GM18517 (cell line): Measurements from ENCODE around the gene AIP.

Experiments used
- ATAC-seq: cut with Tn5 transposase; IDR thresholded peaks from one replicate; pipeline ENCODE4 v1.9.1; 2021; ENCODE audit warnings: mild to moderate bottlenecking, moderate library complexity; ENCODE audit not compliant: unreplicated experiment

AIP gene

GRCh38 chr11:67492801-67493547 lies 10.1 kb downstream of the AIP start:
- no peak for ATAC-seq

GRCh38 chr11:67493548-67494370 lies 10.9 kb downstream of the AIP start:
- ATAC-seq, result no peak

DNA sequence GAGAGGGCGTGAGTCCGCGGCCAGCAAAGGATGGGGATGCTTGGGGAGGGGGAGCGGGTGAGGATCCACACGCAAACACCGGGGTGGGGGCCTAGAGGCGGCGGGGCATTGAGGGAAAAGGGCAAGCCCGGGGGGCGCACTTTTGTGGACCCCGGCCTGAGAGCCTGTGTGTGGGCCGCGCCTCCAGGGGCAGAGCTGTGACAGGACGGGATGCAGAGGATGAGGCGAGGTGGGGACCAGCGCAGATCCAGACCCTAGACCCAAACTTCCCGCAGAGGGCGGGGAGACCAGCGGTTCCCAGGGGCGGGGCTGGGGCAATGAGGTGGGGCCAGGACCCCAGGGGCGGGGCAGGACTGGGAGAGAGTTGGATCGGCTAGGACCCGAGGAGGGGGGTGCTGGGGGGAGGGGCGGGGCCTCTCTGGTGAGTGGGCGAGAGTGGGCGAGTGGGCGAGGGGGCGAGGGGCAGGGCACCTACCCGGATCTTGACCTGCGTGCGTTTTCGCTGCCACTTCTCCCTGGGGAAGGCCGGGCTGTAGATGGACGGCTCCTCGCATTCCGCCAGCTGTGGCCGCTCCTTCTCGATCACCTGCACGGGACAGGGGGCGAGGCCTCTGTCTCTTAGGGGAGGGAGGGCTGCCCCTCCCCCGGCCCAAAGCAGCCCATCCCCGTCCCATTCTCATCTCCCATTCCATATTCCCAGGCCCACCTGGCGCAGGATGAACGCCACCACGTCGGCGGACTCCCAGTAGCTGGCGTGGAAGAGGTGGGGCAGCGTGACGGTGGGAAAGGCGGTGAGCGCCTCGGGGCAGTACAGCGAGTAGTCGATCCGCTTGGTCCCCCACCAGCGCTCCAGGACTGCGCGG lies 11.8 kb downstream of the AIP start:
- no peak for ATAC-seq

DNA sequence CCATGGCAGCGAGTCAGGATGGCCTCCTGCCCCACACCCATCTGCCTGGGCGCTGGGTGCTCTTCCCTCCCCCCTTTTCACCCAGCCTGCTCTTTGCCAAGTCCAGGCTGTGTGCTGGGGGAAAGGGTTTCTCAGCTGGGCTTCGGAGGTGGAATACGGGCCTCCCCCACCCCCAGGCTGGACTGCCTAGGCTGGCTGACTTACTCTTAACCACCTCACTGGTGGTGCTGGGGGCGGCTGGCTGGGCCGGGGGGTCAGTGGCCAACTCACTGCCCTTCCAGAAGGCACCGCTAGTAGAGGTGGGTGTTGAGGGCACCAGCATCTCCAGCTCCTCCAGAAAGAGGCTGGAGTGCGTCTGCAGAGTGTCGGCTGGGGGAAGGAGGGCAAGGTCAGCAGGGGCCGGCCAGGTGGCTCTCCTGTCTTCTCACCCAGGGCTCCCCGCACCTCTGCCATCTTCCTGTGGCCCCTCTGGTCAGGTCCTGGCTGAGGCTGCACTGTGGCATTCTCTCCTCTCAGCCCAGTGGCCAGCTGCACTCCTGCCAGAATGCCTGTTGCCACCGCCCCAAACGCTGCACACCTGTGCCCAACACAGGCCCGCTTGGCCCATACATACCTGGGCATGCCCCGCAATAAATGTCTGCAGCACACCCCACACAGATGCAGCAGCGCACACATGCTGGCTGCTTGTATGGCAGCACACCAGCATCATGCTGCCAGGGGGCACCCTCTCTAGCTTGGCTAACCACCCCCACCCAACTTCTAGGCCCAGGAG lies 12.6 kb downstream of the AIP start:
- no peak for ATAC-seq

DNA sequence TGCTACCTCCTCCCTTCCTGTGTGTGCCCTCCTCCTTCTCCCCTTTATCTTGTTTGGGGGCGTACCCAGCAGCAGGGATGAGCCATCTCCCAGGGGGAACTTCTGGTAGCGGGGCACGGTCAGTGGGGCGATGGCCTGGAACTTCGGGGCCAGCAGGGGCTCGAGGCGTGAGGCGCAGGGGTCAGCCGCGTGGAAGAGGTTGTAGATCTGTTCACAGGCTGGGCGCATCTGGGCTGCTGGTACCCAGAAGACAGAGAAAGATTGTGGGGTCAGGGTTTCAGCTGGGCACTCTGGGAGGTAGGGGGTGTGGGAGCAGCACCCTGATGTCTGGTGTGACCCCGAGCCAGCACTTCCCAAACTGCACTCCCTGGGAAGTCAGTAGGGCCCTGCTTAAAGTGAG lies 13.3 kb downstream of the AIP start:
- ATAC-seq, result no peak

- no peak for ATAC-seq
These were observed 14.9 kb downstream of the AIP start for GRCh38 chr11:67497656-67498291.

DNA sequence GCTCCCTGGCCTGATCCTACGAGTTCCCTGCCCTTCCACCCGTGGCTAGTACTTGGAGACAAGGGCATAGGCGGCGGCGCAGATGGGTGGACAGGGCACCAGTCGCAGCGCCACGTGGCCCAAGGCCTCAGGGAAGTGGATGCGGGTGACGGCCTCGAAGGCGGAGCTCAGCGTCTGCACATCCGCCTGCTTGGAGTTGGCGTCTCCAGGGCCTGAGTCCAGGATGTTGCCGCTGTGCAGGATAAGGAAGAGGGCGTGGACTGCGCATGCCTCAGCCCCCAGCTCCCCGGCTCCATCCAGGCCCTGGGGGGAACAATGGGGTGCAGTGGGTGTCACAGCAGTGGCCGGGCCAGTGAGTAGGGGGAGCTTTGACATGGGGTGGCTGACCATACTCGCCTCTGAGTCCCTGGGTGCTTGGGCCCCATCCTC lies 15.7 kb downstream of the AIP start:
- no peak for ATAC-seq

GRCh38 chr11:67499808-67500483 lies 17.1 kb downstream of the AIP start:
- ATAC-seq, result no peak

DNA sequence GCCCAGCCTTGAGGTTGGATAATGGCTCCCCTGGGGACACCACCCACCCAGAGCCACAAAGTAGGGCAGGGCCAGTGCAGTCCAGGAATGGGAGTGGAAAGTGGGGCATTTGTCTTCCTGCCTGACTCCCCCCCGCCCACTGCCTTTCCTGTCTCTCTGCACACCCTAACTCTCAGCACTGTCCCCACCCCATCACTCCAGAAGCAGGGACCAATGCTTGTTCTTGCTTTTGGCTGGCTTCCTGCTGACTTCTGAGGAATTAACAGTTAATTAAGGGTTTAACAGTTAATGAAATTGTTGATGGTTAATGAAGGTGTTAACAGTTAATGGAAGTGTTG lies 17.6 kb downstream of the AIP start:
- ATAC-seq, result no peak

DNA sequence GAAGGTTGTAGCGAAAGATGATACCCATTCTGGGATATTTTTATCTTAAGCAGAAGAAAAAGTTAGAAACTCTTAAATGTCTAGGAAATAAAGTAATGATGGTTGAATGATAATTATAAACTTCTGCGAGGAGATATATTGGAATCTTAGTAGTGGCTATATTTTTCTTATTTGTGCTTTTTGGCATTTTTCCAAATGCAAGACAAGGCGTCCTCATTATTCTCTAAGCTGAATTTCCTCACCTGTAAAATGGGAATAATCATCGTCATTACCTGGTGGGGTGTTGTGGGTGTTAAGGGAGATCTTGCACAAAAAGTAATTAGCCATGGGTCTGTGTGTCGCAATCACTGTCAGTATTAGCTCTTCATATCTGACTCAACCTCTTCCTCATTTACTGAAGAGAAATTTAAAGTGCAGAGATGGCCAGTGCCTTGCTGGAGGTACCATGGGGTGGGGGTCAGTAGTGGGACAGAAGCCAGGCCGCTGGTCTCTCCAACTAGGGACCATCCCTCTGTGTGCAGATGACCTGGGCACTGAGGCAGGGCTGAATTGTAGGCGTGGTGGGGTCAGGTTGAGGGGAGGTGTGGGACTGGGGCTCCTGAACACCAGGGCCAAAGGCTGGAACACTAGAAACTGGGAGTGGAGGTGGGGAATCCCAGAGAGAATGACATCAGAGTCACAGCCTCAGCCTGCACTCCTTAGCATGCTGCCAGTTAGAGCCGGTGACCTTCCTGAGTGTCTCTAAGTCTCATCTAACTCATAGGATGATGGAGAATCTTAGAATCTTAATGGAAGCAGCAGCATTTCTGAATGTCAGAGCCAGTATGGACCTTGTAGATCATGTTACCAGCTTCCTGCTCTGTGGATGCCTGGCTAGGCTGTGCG lies 18.2 kb downstream of the AIP start:
- ATAC-seq, result no peak

DNA sequence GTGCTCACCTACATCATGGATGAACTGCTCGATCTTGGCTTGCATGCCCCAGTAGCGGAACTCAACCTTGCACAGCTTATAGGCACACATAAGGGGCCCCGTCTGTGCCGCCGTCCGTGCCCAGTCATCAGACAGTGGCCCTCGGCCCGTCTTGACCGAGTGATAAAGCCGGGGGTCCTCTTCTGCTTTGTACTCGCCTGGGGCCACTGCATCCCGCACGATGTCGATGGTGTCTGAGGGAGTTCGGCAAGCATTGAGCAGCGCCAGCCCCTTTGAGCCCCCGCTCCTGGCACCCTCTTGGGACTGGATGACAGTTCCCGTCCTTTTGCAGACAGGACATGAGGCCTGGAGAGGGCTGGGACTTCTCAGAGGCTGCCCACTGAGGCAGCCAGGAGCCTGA lies 19.0 kb downstream of the AIP start:
- no peak for ATAC-seq

DNA sequence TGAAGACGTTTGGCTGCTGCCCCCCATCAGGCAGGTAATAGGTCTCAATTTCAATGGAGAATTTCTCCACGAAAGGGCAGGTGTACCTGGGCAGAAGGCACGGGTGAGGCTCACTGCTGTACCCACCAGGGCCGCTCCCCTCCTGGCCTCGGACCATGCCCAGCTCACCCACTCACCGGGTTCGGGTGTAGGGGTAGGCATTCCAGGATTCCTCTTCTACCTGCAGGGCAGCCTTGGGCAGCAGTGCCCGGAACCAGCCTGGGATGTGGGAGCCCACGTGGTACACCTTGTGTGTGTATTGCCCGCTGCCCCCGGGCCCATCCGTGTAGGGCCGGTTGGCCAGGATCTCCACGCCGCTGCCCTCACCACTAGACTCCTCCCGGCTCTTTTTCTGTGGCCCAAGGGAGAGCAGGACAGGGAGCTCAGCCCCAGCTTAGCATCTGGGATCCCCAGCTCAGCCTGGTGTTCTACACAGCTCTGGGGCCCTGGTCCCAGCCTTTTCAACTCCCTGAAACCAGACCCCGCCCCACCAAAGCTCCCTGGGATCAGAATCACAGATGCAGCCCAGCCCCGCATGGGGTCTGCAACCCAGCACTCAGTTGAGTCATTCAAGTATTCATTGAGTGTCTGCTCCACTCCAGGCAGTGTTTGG lies 19.6 kb downstream of the AIP start:
- ATAC-seq, result no peak

- ATAC-seq, result no peak
These were observed 20.5 kb downstream of the AIP start for GRCh38 chr11:67503119-67504004.

- no peak for ATAC-seq
These were observed 21.5 kb downstream of the AIP start for GRCh38 chr11:67504005-67504949.

DNA sequence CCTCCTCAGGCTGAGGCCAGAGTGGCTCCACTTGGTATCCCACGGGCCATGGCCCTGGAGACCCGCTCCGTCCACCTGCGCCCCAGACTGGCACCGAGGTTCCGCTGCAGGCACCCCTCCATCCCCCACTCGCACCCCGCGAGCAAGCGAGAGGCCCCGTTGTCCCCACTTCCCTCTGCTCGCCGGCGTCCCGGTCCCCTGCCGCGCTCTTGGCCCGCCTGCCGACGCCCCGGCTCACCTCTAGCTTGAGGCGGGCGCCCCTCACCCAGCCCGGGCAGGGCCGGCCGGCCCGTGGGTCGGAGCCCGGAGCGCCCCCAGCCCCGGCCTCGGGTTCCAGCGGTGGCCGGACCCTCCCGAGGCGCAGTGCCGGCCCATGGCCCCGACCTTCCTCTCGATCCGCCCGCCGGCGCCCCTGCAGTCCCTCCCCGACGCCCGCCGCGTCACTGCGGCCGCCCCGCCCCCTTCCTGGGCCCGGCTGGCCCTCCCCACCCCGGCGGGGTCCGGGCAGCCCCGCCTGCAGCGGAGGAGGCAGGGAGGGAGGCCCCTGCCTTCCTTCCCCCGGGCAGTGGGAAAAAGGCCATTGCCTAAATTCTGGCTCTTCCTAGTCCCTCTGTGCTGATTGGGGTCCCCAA lies 22.2 kb downstream of the AIP start, which contains the start of gene PITPNM1:
Gene PITPNM1 (minus strand): TSS at position 414 of the 632 bp plus-strand sequence. CDS start 1,183 bp downstream, outside the sequence.
- ATAC-seq, result no peak
